DMS79 treated with DMSO at 0.1 percent for 48 hours (cell line): Measurements from ENCODE around the gene ARAP1.
"Not testable (repeated sequence)": the region's sequence is repeated elsewhere in the genome, so short reads cannot be mapped to it uniquely, and the experiment has no call there.

Source experiments
- DNase-seq: peaks from one replicate; lab custom pipeline; 2025; lab: John Stamatoyannopoulos, UW

The ARAP1 gene

GRCh38 chr11:72752088-72752914, at the start of gene ARAP1:
Gene ARAP1 (minus strand): TSS chr11:72752408. CDS start chr11:72727128, 25,280 bp downstream.
- DNase-seq = no peak

GRCh38 chr11:72799441-72799840, 47.2 kb upstream of the ARAP1 start:
- DNase-seq = no peak

DNA sequence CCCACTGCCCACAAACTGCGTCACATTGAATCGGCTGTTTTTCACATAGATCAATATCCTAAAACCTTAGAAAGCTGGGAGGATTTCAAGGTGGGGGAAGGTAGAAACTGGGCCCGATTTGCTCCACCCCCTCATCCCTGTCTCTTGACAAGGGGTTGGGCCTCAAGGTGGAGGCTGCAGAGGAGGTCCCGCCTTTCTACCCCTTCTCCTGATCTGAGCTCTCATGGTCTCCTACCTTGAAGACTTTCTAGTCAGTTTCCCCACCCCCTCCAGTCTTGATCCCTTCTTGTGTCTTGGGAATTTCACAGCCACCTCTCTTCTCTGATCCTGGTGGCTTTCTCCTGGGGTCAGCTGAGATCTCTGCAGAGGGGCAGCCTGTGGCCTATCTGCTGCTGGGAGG, 46.2 kb upstream of the ARAP1 start:
- DNase-seq = no peak

DNA sequence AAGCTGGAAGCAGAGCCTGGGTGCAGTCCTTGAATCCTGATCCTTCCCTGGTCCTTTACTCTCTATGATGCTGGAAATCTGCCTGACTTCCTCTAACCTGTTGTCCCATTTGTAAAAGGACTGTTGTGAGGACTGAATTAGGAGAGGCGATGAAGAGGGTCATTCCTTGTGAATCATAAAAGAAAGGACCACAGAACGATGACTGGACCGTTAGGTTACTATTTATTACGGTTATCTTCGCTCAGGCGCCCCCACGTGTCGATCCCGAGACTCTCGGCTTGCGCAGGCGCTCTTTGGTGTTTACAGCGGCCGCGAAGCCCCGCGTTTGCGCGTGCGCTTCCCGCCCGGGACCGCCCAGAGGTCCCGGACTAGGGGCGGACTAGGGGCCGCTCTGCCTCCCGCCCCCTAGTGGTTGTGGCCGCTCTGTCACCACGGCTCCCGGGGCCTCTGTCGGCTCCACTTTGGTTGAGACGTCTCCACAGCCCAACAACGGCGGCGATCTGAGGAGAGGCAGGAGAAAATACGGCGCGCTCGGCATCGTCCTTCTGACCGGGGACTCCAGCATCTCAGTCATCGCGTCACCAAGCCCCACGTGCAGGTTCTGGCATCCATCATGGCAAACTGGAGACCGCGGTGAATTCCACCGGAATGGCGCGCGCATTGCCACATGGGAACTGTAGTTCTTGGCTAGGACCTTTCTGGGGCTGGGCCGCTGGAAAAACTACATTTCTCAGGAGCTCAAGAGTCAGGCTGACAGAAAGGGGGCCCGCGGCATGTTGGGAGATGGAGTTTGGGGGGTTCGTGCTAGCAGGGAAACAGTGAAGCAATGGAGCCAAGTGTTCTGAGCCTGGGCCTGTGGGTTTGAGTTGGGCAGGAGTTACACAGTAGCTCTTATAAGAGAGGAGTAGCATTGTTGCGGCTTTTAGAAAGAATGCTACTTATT, 41.5 kb upstream of the ARAP1 start, which contains the start of gene STARD10:
STARD10 (minus strand) TSS at position 623 of the 943 bp plus-strand sequence. CDS start 12,866 bp downstream, outside the sequence.
- peak; percentile 98 for DNase-seq

DNA sequence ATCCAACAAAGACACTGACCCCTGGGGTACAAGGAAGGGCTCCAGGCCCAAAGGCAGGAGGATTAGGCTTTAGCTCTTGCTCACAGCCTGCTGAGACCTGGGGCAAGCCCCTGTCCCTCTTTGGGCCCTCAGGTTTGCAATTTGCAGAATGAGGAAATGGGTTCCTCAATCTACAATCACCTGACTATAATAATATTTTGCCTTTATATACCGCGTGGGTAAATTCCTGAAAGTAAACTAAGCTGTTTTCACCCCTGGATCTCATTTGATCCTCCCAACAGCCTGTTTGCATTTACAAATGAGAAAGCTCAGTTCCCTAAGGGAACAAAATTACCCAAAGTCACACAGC, 40.8 kb upstream of the ARAP1 start:
- DNase-seq = no peak

DNA sequence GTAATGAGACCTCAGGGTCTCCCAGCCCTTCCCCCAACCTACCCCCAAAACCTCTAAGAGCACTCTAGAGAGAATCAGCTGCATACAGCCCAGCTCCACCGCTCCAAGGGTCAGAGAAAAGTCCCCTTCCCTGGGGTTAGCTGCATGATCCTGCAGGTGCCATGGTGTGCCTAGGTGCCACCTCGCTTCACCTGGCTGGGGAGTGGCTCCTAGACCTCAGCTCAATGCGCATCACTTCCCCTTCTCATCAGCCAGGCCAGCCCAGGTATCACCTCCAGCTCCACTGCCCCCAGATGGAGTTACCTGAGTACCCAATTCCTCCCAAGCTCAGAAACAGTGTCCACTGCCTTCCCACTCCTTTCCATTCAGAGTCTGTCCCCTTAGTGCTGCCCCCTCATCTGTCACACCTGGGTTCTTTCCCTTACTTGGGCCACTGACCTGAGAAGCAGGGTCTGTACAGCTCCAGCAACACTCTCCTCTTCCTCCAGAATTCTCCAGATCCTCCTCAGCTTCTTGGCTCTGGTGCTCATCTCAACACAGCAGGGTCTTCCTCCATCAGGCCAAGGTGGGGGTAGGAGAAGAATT, 40.3 kb upstream of the ARAP1 start:
- DNase-seq = no peak

DNA sequence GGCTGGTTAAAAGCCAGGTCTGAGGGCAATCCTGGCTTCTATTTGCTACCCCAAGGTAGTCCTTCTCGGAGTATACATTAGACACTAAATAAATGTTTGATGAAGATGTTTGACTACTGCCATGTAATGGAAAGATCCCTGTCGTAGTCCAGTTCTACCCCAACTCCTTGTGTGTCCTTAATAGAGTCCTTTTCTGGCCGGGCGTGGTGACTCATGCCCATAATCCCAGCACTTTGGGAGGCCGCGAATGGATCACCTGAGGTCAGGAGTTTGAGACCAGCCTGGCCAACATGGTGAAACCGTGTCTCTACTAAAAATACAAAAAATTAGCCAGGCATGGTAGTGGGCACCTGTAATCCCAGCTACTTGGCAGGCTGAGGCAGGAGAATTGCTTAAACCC, 39.0 kb upstream of the ARAP1 start:
- not testable (repeated sequence) for DNase-seq

DNA sequence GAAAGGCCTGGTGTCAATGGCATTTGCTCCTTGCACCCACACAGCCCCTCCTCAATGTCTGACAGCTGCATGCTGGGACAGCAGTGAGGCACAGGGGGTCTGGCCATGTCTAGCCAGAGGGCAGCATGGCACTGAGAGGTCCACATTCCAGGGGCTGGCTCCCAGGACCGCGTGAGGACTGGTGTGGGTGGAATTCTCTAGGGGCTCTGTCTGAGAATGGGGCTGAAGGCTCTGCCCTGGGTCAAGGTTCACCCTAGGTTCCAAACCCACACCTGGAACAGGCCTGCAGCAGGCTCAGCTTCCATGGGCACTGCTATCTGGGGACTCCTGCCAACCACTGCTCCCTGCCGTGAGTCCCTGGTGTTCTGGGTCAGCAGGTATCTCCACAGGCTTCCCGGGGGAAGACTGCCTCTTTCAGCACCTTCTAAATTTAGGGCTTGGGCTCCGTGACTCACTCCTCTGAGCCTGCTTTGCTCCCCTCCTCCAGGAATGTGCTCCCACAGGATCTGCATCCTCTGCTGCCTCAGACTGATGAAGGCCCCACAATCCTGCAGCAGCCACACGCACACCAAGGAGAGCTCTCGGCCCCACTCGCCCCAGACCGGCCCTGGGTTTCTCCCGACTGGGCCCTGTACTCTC, 37.4 kb upstream of the ARAP1 start:
- DNase-seq = no peak

DNA sequence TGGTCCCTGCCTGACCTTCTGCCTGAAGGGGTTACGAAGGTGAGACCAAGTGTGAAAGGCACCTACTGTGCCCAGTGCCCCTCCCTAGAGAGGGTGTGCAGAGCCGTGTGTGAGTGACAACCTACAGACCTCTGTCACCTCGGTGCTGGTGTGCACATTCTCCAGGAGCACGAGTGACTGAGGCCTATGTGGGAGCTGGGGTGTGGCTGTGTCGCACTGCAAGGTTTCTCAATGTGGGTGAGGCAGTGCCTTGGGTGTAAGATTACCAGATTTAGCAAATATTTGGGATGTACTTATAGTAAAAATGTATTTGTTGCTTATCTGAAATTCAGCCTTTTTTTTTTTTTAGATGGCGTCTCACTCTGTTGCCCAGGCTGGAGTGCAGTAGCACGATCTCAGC, 36.0 kb upstream of the ARAP1 start:
- no peak for DNase-seq

DNA sequence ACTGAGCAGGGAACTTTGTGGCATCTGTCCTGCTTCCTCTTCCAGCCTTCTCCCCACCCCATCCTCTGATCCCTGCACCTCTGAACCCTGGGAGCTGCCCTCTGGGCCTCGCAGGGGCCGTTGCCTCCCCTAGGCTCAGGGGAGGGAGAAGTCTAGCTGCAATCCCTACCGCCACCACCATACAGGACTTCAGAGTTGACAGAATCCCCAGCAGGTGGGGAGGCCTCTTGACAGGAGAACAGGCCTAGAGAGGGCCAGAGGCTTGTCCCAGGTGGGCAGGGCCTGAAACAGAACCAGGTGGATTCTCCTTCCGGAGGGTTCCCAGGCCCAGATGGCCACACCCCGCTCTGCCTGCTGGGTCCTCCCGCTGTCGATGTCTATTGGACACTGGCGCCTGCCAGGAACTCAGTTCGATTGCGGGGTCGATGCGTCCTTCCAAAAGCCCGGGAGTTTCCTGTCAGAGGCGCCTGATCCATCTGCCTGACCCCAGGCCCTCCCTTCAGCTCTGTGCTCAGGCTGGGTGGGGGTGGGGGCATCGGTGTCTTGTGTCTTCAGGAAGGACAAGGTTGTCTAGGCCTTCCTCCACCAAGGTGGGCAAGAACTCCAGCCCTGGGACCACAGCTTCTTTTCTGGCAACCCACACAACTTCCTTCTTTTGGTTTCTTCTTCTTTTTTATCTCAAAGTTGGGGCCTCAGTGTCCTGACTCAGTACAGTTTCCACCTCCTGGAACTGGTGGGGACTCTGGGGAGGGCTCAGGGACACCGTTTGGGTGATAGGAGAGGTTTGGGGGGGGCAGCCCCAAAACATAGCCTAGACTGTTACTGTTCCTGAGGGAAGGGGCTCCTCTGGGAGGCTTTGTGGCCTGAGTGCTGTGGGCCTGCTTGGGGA, 35.3 kb upstream of the ARAP1 start:
- peak; percentile 20 for DNase-seq

DNA sequence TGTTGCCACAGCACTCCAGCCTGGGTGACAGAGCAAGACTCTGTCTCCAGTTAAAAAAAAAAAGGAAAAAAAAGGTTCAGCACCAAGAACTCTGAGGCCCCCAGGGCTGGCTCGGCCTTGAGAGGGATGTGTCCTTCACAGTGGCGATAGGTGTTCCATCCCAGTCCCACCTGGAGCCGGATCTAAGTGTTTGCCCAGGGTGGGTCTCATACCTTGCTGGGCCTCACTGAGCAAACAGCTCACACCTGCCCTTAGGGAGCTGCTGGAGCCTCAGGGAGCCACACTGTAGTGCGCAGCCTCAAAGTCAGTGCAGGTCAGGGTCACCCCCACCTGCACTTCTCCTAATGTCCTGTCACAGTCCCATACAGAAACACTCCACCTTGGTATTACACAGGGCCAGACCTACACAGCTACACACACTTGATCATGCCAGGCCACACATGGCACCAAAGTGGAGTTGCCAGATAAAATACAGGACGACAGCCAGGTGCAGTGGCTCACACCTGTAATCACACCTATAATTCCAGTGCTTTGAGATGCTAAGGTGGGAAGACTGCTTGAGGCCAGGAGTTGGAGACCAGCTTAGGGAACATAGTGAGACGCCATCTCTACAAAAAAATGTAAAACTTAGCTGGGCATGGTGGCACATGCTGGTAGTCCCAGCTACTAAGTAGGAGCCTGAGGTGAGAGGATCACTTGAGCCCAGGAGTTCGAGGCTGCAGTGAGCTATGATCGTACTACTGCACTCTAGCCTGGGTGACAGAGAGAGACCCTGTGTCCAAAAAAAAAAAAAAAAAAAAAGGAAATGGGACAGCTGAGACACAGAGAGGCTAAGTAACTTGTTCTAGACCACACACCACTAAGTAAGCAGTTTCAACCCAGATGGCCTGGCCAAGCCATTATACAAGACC, 34.4 kb upstream of the ARAP1 start:
- DNase-seq = peak; percentile 68

DNA sequence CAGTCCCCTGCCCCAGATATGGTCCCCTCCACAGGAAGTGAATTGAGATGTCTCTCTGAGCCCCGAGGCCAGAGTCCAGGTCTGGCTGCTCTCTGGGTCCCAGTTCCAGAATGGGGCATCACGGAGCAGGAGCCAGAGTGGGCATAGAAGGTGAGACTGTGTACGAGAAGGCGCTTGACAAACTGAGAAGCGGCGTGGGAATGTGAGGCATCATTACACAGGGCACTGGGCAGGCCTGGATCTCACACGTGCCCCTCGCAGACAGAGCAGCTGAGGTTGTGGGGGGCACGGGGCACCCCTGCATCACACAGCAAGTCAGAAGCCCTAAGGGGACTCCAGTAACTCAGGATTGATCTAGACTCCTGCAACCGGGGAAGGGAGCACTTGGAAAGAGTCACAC, 32.5 kb upstream of the ARAP1 start:
- DNase-seq = no peak

GRCh38 chr11:72783144-72783905, 31.1 kb upstream of the ARAP1 start:
- no peak for DNase-seq

- peak; percentile 83 for DNase-seq
Measured at GRCh38 chr11:72782081-72782920, 30.1 kb upstream of the ARAP1 start.

DNA sequence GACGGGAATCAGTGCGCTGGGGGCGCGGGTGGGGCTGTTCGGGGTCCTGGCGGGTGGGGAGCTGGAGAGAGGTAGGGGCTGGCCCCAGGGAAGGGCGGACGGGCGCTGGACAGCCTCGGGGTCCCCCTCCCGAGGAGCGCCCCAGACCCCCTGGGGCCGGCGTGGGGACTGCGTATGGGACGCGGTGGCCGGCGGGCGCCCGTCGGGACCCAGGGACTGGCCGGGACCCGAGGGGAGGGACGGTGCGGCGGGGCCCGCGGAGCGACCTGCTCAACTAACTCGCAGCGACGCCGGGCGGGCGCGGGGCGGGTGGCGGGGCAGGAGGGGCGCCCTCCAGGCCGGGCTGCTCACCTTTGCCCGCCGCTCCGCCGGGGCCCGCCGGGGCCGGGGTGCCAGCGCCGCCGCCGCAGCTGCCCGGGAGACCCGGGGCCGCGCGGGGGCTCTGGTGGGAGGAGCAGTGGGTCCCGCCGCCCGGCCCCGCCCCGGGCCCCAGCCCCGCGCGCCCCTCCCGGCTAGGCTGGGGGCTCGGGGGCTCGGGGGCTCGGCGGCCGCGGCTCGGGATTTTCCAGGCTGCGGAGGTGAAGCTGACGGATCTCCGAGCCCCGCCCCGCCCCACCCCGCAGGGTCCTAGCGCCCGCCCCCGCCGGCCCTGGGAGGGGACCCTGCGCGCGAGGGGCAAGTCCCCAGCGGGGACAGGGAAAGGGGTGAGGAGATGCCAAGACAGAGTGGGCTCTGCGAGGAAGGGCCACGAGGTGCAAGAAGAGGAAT, 29.3 kb upstream of the ARAP1 start:
- DNase-seq = peak; percentile 42

DNA sequence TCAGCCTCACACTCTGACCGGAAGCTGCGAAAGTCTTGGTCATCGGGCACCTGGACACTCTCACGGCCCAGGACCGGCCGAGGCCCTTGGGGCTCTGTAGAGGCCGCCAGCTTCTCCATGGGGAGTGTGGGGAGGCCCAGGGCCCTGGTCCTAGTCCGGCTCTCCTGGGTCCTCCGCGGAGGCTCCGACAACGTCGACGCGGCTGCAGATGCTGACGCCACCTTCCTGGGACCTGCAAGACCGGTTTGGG, 28.8 kb upstream of the ARAP1 start:
- DNase-seq = no peak

- DNase-seq = peak; percentile 62
Measured at GRCh38 chr11:72780296-72781062, 28.3 kb upstream of the ARAP1 start.
